Naive thymus-derived CD4-positive, alpha-beta T cell (primary cell): ENCODE results near the gene TMEM234. TPM values are rescaled to one million over a fixed set of nuclear protein-coding genes. Genes with fewer than 3 reads are reported as not detected.

Source experiments
- ATAC-seq: fragments of 150-1000 bp; cut with Tn5 transposase; 2 replicates; pipeline ENCODE4 v1.10.0; 2021; ENCODE audit warnings: mild to moderate bottlenecking, moderate library complexity
- CTCF ChIA-PET: fragments of 350-600 bp; sonication (Branson Sonifier 250); formaldehyde crosslinking; loops from one replicate; lab custom pipeline; 2021; ENCODE audit warnings: antibody characterized with exemption; lab: Charles Lee
- POLR2A ChIA-PET: fragments of 350-600 bp; sonication (Branson Sonifier 250); formaldehyde crosslinking; loops from one replicate; lab custom pipeline; 2021; ENCODE audit warnings: antibody characterized with exemption, inconsistent platforms; lab: Charles Lee
- DNase-seq, 9 donors: peaks; one replicate each; pipeline versions ENCODE4 v3.0.0 to v3.0.0-alpha.2; 2020 to 2022; ENCODE audit warnings: mixed read lengths in 1 of 9
- H3K27ac ChIP-seq: one replicate; pipeline ENCODE4 v1.7.0; 2013; ENCODE audit warnings: mild to moderate bottlenecking, low read depth, low read length, moderate library complexity
- H3K27me3 ChIP-seq, 2 donors: one replicate each; pipeline ENCODE4 v1.7.0; 2013; ENCODE audit warnings: low read length in 2 of 2, mild to moderate bottlenecking in 2 of 2, moderate library complexity in 2 of 2; ENCODE audit not compliant: control insufficient read depth in 2 of 2, insufficient read depth in 2 of 2
- H3K36me3 ChIP-seq, 3 experiments: 1 replicate in 2 of 3; 2 replicates in 1 of 3; pipeline ENCODE4 v1.7.0; 2013; ENCODE audit warnings: low read length in 3 of 3, mild to moderate bottlenecking in 3 of 3, moderate library complexity in 1 of 3; ENCODE audit not compliant: insufficient read depth in 3 of 3, control insufficient read depth in 2 of 3
- H3K4me1 ChIP-seq, 2 donors: one replicate each; pipeline ENCODE4 v1.7.0; 2013; ENCODE audit warnings: low read length in 2 of 2, mild to moderate bottlenecking in 2 of 2, moderate library complexity in 1 of 2; ENCODE audit not compliant: control insufficient read depth in 2 of 2, insufficient read depth in 2 of 2
- H3K4me3 ChIP-seq: 2 replicates; pipeline ENCODE4 v1.7.0; 2013; ENCODE audit warnings: mild to moderate bottlenecking, low read length
- H3K9me3 ChIP-seq, 3 experiments: 1 replicate in 2 of 3; 2 replicates in 1 of 3; pipeline ENCODE4 v1.7.0; 2013; ENCODE audit warnings: low read length in 3 of 3; ENCODE audit not compliant: control insufficient read depth in 2 of 3
- H3K27ac Mint-ChIP-seq, 9 donors: one replicate each; pipeline ENCODE4 v1.8.0; 2020 to 2022; ENCODE audit warnings: mixed read lengths in 9 of 9, mild to moderate bottlenecking in 8 of 9, moderate library complexity in 5 of 9, inconsistent platforms in 2 of 9
- H3K27me3 Mint-ChIP-seq, 5 donors: one replicate each; pipeline ENCODE4 v1.8.0; 2021 to 2022; ENCODE audit warnings: mixed read lengths in 5 of 5, mild to moderate bottlenecking in 1 of 5
- H3K36me3 Mint-ChIP-seq, 5 donors: one replicate each; pipeline ENCODE4 v1.8.0; 2020 to 2022; ENCODE audit warnings: mixed read lengths in 5 of 5, mild to moderate bottlenecking in 3 of 5, inconsistent platforms in 1 of 5
- H3K4me1 Mint-ChIP-seq, 7 donors: one replicate each; pipeline ENCODE4 v1.8.0; 2020 to 2022; ENCODE audit warnings: mixed read lengths in 7 of 7, mild to moderate bottlenecking in 3 of 7, inconsistent platforms in 1 of 7
- H3K4me3 Mint-ChIP-seq, 10 donors: one replicate each; pipeline ENCODE4 v1.8.0; 2020 to 2022; ENCODE audit warnings: mild to moderate bottlenecking in 10 of 10, mixed read lengths in 10 of 10, moderate library complexity in 6 of 10, inconsistent platforms in 2 of 10
- H3K9me3 Mint-ChIP-seq, 11 donors: one replicate each; pipeline ENCODE4 v1.8.0; 2020 to 2022; ENCODE audit warnings: mixed read lengths in 11 of 11, mild to moderate bottlenecking in 4 of 11, inconsistent platforms in 1 of 11, moderate library complexity in 1 of 11
- intact Hi-C, 2 donors: fragments of 100-400 bp; cut with micrococcal nuclease; formaldehyde crosslinking; loops; one replicate each; pipeline ENCODE4 v1.15.1; 2023
- polyA plus RNA-seq, 2 donors: library from polyadenylated mRNA; unstranded; fragments of 300-500 nt; fragmentation: Illumina TruSeq; gene quantifications; one replicate each; pipeline ENCODE4 v1.2.3, GENCODE V29; 2021
- total RNA-seq, 6 experiments: library from RNA in 5 of 6; stranded (reverse) in 5 of 6; gene quantifications; 1 replicate in 5 of 6; 2 replicates in 1 of 6; pipeline ENCODE4 v1.2.3 and lab custom pipeline; 2021 to 2026

Gene TMEM234
- total and polyA plus RNA-seq, 7 experiments from 2014 or later, result 5.9 to 29.6 (median 17.4) TPM

DNA sequence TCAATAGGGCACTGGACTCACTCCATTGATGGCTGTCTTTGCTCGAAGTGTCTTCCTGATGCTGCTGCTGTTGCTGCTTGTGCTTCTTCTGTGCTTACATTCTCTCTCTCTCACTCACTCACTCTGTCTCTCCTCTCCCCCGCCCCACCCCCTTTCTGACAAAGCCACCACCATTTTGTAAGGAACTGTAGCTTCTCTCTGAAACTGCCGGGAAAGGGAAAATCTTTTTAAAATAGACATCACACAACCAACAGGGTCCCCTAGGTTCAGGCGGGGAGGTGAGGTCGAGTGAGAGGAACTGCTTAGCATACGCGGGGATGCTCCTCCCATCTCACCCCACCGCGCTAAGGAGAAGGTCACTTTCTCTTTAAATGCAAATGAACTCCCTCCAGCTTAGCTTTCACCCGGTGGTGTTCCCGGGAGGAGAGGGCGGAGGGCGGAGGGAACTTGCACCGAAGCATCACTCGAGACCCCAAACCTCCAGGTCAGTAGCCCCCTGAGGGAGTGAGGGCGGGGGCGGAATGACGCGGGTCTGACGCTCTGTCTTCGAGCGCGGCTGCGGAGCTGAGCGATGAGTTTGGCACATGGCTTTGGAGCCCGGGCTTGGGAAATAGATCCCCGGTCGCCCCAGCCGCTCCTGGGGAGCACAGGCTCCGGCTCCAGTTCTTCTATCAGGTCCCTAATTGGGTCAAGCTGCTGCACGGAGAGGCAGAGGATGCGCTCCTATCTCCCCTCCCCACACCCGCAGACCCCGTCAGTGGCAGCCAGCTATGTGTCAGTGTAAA is 21.7 kb downstream of the TMEM234 start, which contains the start of gene CCDC28B:
CCDC28B (plus strand) TSS at position 370 of the 785 bp plus-strand sequence. CDS start 1,341 bp downstream, outside the sequence.
- Mint-ChIP-seq H3K4me1 (peaks cover 41 to 73% (median 60%) of the 10 kb centered on the region in 7 donors), H3K27ac (peak within 1 kb of the TSS; percentile 72 to 98 (median 91)), H3K4me3 (peak within 1 kb of the TSS; percentile 78 to 99 (median 94)), H3K9me3 (no peaks in the 10 kb centered on the region), H3K27me3 (no peaks in the 10 kb centered on the region), H3K36me3 (peaks cover 0 to 21% (median 3%) of the 10 kb centered on the region in 5 donors)
- ChIA-PET POLR2A (interaction anchor here (0.6 to 7.7 kb wide), 17 partner anchors 10 to 450 kb away, joined by 3 to 49 read pairs (median 4); partner anchors contain the start of genes HDAC1, KPNA6, MARCKSL1 and RBBP4), CTCF (interaction anchor here (0.5 to 1.9 kb wide), 5 partner anchors 15 to 200 kb away, joined by 3 to 10 read pairs (median 4); partner anchors contain the start of genes LCK and TXLNA)
- peaks cover 32 to 35% of the 10 kb centered on the region in 2 donors for H3K4me1 ChIP-seq
- H3K36me3 ChIP-seq, result peaks cover 0 to 17% (median 0%) of the 10 kb centered on the region in 3 experiments
- intact Hi-C loops, result loop anchor here (1.0 to 10.0 kb wide), 17 partner anchors 20 to 556 kb away; partner anchors contain the start of genes BSDC1 (in 2 of the 2), EIF3I (in 2 of the 2), KHDRBS1 (in 2 of the 2) and KPNA6 (in 2 of the 2)
- peak; percentile 35 to 71 (median 62) for DNase-seq
- peak; percentile 59 for ATAC-seq
- no peaks in the 10 kb centered on the region for H3K27me3 ChIP-seq
- peak within 1 kb of the TSS; percentile 99 for H3K27ac ChIP-seq
- H3K4me3 ChIP-seq, result peak within 1 kb of the TSS; percentile 96
- no peaks in the 10 kb centered on the region for H3K9me3 ChIP-seq

GRCh38 chr1:32199717-32200072 is 22.5 kb downstream of the TMEM234 start:
- H3K27me3 Mint-ChIP-seq, result no peaks in the 10 kb centered on the region
- ChIA-PET CTCF (interaction anchor here (1.9 kb wide), 1 partner anchor 16 kb away, joined by 10 read pairs; no protein-coding TSS in a partner anchor), POLR2A (interaction anchor here (0.9 to 7.7 kb wide), 8 partner anchors 20 to 153 kb away, joined by 3 to 49 read pairs (median 6); partner anchors contain the start of genes HDAC1, MARCKSL1 and TXLNA)
- Histone ChIP-seq H3K9me3 (no peaks in the 10 kb centered on the region), H3K36me3 (peaks cover 0 to 24% (median 0%) of the 10 kb centered on the region in 3 experiments), H3K27me3 (no peaks in the 10 kb centered on the region), H3K27ac (peak overlapping the region; percentile 99), H3K4me1 (peaks cover 33 to 41% of the 10 kb centered on the region in 2 donors), H3K4me3 (peak overlapping the region; percentile 96)
- H3K36me3 Mint-ChIP-seq, result peaks cover 0 to 24% (median 4%) of the 10 kb centered on the region in 5 donors
- H3K4me3 Mint-ChIP-seq, result peak overlapping the region; percentile 78 to 99 (median 92)
- ATAC-seq (no peak), DNase-seq (no peak)
- intact Hi-C loops, result loop anchor here (1.0 to 10.0 kb wide), 12 partner anchors 20 to 555 kb away; partner anchors contain the start of genes BSDC1 (in 2 of the 2), EIF3I (in 2 of the 2), KHDRBS1 (in 2 of the 2) and KPNA6 (in 2 of the 2)
- peak overlapping the region in 8 of 9 donors; percentile 48 to 98 (median 92) for H3K27ac Mint-ChIP-seq
- H3K4me1 Mint-ChIP-seq, result peaks cover 44 to 79% (median 63%) of the 10 kb centered on the region in 7 donors
- H3K9me3 Mint-ChIP-seq, result no peaks in the 10 kb centered on the region

GRCh38 chr1:32199043-32199716 is 23.0 kb downstream of the TMEM234 start:
- no peaks in the 10 kb centered on the region for H3K27me3 ChIP-seq
- ChIA-PET CTCF (no interaction called here), POLR2A (interaction anchor here (2.3 to 7.7 kb wide), 2 partner anchors 19 to 42 kb away, joined by 7 to 49 read pairs; partner anchors contain the start of gene TXLNA)
- intact Hi-C loops, result no loop called here
- H3K36me3 Mint-ChIP-seq, result peaks cover 4 to 27% (median 5%) of the 10 kb centered on the region in 5 donors
- no peak for DNase-seq
- peak overlapping the region; percentile 99 for H3K27ac ChIP-seq
- no peaks in the 10 kb centered on the region for H3K9me3 Mint-ChIP-seq
- no peak overlapping the region for H3K4me3 ChIP-seq
- peaks cover 36 to 41% of the 10 kb centered on the region in 2 donors for H3K4me1 ChIP-seq
- peak overlapping the region in 4 of 10 donors; percentile 13 to 99 (median 90) for H3K4me3 Mint-ChIP-seq
- H3K9me3 ChIP-seq, result no peaks in the 10 kb centered on the region
- H3K36me3 ChIP-seq, result peaks cover 0 to 24% (median under 1%) of the 10 kb centered on the region in 3 experiments
- ATAC-seq, result no peak
- no peaks in the 10 kb centered on the region for H3K27me3 Mint-ChIP-seq
- peaks cover 45 to 81% (median 63%) of the 10 kb centered on the region in 7 donors for H3K4me1 Mint-ChIP-seq
- H3K27ac Mint-ChIP-seq, result peak overlapping the region in 6 of 9 donors; percentile 18 to 96 (median 76)

- H3K36me3 Mint-ChIP-seq, result peaks cover 10 to 30% (median 10%) of the 10 kb centered on the region in 5 donors
- peaks cover 0 to 25% (median 5%) of the 10 kb centered on the region in 3 experiments for H3K36me3 ChIP-seq
- POLR2A ChIA-PET, result interaction anchor here (0.7 to 7.7 kb wide), 5 partner anchors 17 to 196 kb away, joined by 3 to 49 read pairs (median 7); partner anchors contain the start of genes BSDC1 and TXLNA
- ATAC-seq, result no peak
- no peak overlapping the region for H3K4me3 ChIP-seq
- H3K27ac ChIP-seq, result peak overlapping the region; percentile 99
- H3K4me1 ChIP-seq, result peaks cover 36 to 41% of the 10 kb centered on the region in 2 donors
- no peak for DNase-seq
- no peaks in the 10 kb centered on the region for H3K27me3 Mint-ChIP-seq
- peaks cover 50 to 80% (median 66%) of the 10 kb centered on the region in 7 donors for H3K4me1 Mint-ChIP-seq
- H3K4me3 Mint-ChIP-seq, result peak overlapping the region in 5 of 10 donors; percentile 2 to 42 (median 16)
- no peaks in the 10 kb centered on the region for H3K9me3 ChIP-seq
- CTCF ChIA-PET, result no interaction called here
- H3K9me3 Mint-ChIP-seq, result no peaks in the 10 kb centered on the region
- H3K27me3 ChIP-seq, result no peaks in the 10 kb centered on the region
- H3K27ac Mint-ChIP-seq, result peak overlapping the region in 7 of 9 donors; percentile 27 to 91 (median 72)
- intact Hi-C loops, result no loop called here
Observed at GRCh38 chr1:32198237-32199042, 23.7 kb downstream of the TMEM234 start.

DNA sequence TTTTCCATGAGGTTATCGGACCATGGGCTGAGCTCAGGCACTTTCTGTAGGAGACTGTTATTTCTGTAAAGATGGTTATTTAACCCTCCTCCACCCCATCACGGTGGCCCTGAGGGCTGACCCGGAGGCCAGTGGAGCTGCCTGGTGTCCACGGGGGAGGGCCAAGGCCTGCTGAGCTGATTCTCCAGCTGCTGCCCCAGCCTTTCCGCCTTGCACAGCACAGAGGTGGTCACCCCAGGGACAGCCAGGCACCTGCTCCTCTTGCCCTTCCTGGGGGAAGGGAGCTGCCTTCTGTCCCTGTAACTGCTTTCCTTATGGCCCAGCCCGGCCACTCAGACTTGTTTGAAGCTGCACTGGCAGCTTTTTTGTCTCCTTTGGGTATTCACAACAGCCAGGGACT is 24.3 kb downstream of the TMEM234 start:
- Histone ChIP-seq H3K27me3 (no peaks in the 10 kb centered on the region), H3K4me3 (no peak overlapping the region), H3K27ac (no peak overlapping the region), H3K36me3 (peaks cover under 1 to 31% (median 10%) of the 10 kb centered on the region in 3 experiments), H3K9me3 (no peaks in the 10 kb centered on the region), H3K4me1 (peaks cover 36 to 41% of the 10 kb centered on the region in 2 donors)
- intact Hi-C loops, result no loop called here
- POLR2A ChIA-PET, result interaction anchor here (0.6 to 7.7 kb wide), 8 partner anchors 8 to 197 kb away, joined by 3 to 49 read pairs (median 4); partner anchors contain the start of genes BSDC1, HDAC1, IQCC and TXLNA
- no peak overlapping the region for H3K4me3 Mint-ChIP-seq
- peaks cover 52 to 82% (median 67%) of the 10 kb centered on the region in 7 donors for H3K4me1 Mint-ChIP-seq
- CTCF ChIA-PET, result no interaction called here
- no peaks in the 10 kb centered on the region for H3K27me3 Mint-ChIP-seq
- no peaks in the 10 kb centered on the region for H3K9me3 Mint-ChIP-seq
- H3K36me3 Mint-ChIP-seq, result peaks cover 15 to 35% (median 15%) of the 10 kb centered on the region in 5 donors
- peak overlapping the region in 4 of 9 donors; percentile 22 to 91 (median 68) for H3K27ac Mint-ChIP-seq
- DNase-seq (no peak), ATAC-seq (no peak)
